HG02970 (cell line): ENCODE results near the gene INPP5D.
"Not testable (repeated sequence)": the region's sequence is repeated elsewhere in the genome, so short reads cannot be mapped to it uniquely, and the experiment has no call there.

Source experiments
- ATAC-seq: cut with Tn5 transposase; IDR thresholded peaks from one replicate; pipeline ENCODE4 v1.9.1; 2021; ENCODE audit warnings: mild to moderate bottlenecking, moderate library complexity, moderate number of reproducible peaks; ENCODE audit not compliant: unreplicated experiment, low FRiP score

Gene INPP5D

GRCh38 chr2:233112776-233113452 lies 52.8 kb downstream of the INPP5D start:
- ATAC-seq: no peak

GRCh38 chr2:233114421-233114861 lies 54.3 kb downstream of the INPP5D start:
- no peak for ATAC-seq

- no peak for ATAC-seq
Measured at GRCh38 chr2:233115121-233115520, 55.0 kb downstream of the INPP5D start.

GRCh38 chr2:233115741-233116140 lies 55.6 kb downstream of the INPP5D start:
- ATAC-seq: no peak

- no peak for ATAC-seq
Measured at GRCh38 chr2:233116946-233117345, 56.8 kb downstream of the INPP5D start.

- ATAC-seq: no peak
Measured at GRCh38 chr2:233117351-233117750, 57.2 kb downstream of the INPP5D start.

- ATAC-seq: no peak
Measured at GRCh38 chr2:233117811-233118647, 57.9 kb downstream of the INPP5D start.

- ATAC-seq: no peak
Measured at GRCh38 chr2:233118648-233119000, 58.5 kb downstream of the INPP5D start.

GRCh38 chr2:233119123-233119522 lies 59.0 kb downstream of the INPP5D start:
- no peak for ATAC-seq

- no peak for ATAC-seq
Measured at GRCh38 chr2:233119806-233120205, 59.7 kb downstream of the INPP5D start.

- ATAC-seq: no peak
Measured at GRCh38 chr2:233120459-233120858, 60.3 kb downstream of the INPP5D start.

GRCh38 chr2:233121856-233122255 lies 61.7 kb downstream of the INPP5D start:
- ATAC-seq: no peak

GRCh38 chr2:233122541-233122940 lies 62.4 kb downstream of the INPP5D start:
- ATAC-seq: no peak

- ATAC-seq: not testable (repeated sequence)
Measured at GRCh38 chr2:233123576-233123975, 63.4 kb downstream of the INPP5D start.

- ATAC-seq: no peak
Measured at GRCh38 chr2:233124421-233125080, 64.4 kb downstream of the INPP5D start.

GRCh38 chr2:233125455-233126065 lies 65.4 kb downstream of the INPP5D start:
- no peak for ATAC-seq

GRCh38 chr2:233129351-233129978 lies 69.3 kb downstream of the INPP5D start:
- ATAC-seq: no peak

- ATAC-seq: no peak
Measured at GRCh38 chr2:233130024-233130423, 69.9 kb downstream of the INPP5D start.

GRCh38 chr2:233130481-233131020 lies 70.4 kb downstream of the INPP5D start:
- no peak for ATAC-seq
